ENCODE results near the gene PRMT7. TPM values are rescaled to one million over a fixed set of nuclear protein-coding genes. Genes with fewer than 3 reads are reported as not detected.
"Not testable (repeated sequence)": the region's sequence is repeated elsewhere in the genome, so short reads cannot be mapped to it uniquely, and the experiment has no call there.

The PRMT7 gene
- polyA plus RNA-seq, 1 donor: 39.9 TPM

DNA sequence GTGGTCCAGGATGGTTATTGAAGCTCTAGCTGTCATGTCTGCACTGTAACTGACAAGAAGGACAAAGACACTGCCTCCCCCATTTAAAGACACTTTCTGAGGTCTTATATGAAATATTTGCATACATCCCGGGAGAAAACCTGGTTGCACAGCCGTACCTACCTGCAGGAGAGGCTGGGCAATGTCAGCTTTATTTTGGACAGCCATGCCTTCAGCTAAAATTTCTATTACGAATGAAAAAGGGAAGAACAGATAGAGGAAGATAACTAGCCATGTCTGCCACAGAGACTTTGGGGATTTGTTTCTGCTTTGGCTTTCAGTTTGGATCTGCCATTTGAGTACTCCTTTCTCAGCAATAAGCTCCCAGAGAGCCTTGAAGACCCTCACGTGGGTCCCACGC is 27.5 kb upstream of the PRMT7 start:
- no peak for DNase-seq (ENCODE audit: low read depth)

DNA sequence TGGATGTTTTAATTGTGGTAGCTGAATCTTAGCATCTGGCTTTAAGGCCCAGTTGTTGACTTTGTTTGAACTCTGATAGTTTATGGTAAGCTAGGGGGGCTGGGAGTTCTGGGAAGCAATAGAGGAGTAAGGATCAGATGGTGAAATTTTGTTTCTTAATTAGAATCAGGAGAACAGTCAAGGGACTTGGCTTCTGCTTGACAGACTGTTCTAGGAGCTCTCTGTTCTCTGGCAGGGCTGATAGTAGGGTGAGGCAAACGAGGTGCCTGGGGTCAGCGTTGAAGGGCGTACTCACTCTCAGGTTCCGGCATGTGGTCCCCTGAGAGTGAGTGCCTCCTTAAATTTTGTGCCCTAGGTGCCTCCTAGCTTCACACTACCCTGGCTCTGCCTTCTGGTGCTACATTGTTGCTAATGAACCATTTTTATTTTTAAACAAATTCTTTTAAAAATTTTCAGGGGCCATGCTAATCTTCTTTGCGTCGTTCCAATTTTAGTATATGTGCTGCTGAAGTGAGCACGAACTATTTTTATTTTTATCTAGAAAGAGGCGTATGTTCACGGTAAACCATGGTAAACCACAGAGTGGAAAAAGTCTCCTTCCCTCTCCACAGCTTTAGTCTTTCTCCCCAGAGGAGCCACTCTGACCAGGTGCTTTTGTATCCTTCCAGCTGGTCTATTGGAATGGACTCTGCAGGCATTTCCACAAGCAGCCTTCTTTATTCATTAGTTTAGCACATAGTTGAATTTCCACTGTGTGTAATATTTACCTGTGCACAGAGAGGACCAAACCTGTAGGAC is 26.8 kb upstream of the PRMT7 start:
- no peak for DNase-seq (ENCODE audit: low read depth)

DNA sequence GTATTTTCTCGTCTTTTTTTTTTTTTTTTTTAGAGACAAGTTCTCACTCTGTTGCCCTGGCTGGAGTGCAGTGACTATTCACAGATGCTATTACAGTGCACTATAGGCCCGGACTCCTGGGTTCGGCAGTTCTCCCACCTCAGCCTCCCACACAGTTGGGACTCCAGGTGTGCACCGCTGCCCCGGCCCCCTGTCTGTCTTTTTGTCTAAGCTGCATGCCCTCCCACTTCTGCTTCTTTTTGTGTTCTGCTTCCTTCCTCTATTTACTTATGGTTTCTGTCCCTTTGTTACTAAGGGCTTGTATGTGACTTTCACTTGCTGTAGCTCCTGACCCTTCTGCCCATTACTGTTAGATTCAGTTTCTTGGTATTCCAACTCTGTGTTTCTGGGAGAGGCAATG is 26.0 kb upstream of the PRMT7 start:
- no peak for DNase-seq (ENCODE audit: low read depth)

DNA sequence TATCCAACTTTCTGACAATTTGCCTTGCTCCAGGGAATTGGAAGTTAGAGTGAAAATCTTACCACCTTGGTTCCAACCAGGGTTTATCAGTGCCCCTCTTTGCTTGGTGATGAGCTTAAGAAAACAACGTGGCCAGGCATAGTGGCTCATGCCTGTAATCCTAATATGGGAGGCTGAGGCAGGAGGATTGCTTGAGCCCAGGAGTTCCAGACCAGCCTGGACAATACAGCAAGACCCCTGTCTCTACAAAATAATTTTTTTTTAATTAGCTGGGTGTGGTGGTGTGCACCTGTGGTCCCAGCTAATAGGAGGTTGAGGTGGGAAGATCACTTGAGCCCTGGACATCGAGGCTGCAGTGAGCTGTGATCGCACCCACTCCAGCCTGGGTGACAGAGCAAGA is 25.1 kb upstream of the PRMT7 start:
- DNase-seq (ENCODE audit: low read depth): no peak

DNA sequence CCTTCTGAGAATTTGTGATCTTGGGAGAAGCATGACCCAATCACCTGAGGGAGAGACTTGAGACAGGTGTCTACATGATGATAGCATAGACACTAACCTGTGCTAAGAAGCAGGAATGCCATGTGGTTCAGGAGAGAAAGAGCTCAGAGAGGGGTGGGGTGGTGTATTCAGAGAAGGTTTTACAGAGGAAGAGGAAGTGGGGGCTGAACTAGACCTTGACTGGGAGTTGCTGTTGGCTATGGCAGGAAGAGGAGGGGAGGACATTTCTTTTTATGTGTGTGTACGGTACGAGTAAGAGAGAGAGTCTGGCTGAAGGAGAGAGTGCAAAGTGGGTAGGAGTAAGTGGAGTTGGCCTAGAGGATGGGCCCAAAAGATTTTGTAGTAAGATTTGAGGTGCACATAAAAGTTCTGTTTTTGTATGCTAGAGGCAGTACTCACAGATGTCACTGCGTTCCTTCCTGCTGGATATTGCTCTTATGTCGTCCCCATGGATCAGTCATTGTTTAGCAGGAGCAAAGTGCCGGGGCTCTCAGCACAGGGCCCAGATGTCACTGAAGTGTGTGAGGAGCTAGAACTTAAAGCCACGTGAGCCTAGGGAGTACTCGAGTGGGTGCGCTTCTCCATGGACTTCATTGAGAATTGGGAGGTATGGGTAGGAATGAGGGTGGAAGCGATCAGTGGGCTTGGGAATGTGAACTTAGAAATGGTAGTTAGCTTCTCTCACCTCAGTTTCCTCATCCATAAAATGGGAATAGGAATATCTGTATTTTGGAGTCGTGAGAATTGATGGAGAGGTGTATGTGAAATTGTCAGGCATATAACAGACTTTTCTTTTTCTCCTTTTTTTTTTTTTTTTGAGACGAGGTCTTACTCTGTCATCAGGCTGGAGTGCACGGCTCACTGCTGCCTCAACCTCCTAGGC is 24.4 kb upstream of the PRMT7 start:
- DNase-seq (ENCODE audit: low read depth): no peak

DNA sequence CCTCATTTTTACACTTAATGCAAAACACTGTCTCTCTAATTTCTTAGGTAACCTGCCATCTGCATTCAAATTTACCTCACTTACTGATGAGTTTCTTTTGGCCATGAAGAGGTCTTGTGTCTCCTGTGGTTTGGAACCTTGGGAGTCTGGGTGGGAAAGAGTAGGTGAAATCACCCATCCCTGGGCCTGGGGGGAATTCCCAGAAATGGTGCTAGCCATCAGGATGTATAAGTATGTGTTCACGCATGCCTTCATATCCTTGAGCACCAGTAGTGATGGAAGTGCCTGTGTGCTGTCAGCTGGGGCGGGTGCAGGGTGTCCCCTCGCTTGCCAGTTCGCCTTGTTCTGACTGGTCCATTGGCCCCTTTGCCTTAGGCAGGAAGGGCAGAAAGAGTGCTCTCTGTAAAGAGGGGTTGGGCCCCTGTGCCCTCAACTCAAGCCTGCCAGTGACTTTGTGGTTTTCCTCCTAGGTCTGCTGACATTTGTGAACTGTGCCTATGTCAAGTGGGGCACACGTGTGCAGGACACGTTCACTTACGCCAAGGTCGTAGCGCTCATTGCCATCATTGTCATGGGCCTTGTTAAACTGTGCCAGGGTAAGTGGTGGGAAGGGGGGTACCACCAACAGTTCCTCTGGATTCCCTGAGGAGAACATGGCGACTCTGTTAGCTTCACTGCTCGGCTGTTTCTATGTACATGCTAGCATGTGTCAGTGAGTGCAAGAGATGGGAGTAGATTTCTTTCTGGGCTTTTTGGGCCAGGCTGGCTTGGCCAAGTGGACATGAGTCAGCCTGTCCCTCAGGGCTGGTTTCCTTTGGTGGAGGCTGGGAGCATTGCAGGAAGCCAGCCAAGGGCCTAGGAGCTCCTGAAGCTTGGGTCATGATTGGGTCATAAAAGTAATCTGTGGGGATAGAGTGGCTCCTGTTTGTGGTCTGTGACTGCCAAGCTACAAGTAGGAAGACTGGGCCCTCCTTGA is 23.3 kb upstream of the PRMT7 start:
- DNase-seq (ENCODE audit: low read depth): no peak

DNA sequence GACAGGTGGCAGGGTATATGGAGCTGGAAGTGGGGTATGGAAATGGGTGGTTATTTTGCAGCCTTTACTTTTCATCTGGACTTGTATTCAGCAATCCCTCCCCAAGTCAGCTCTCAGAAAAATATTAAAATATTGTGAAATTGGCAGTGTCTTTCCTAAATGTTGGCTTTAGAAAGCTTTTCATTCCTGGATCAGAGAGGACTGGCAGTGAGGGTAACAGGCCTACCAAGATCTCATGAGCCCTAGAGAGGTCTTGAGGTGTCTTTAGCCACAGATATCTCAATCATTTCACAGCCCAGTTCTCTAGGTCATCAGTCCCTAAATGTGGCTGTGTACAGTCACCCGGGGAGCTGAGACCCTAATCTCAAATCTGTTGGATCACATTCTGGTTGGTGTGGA is 22.6 kb upstream of the PRMT7 start:
- DNase-seq (ENCODE audit: low read depth): no peak

DNA sequence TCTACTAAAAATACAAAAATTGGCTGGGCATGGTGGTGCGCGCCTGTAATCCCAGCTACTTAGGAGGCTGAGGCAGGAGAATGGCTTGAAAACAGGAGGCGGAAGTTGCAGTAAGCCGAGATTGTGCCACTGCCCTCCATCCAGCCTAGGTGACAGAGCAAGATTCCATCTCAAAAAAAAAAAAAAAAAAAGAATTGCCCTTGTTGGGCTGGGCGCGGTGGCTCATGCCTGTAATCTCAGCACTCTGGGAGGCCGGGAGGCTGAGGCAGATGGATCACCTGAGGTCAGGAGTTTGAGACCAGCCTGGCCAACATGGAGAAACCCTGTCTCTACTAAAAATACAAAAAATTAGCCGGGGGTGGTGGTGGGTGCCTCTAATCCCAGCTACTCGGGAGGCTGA is 22.0 kb upstream of the PRMT7 start:
- DNase-seq (ENCODE audit: low read depth): not testable (repeated sequence)

DNA sequence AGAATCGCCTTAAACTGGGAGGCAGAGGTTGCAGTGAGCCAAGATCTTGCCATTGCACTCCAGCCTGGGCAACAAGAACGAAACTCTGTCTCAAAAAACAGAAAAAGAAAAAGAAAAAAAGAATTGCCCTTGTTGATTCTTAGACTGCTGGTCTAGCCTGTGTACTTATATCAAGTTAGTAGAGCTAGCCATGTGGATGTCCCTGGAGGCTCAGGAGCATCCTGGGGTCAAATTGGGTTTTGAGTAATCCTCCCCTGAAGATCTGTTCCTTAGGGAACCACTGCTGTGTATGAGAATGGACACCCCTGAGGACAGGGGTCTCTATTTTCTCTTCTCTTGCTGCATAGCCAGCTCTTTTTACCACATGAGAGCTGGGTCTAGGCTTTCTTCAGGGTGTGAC is 21.6 kb upstream of the PRMT7 start:
- DNase-seq (ENCODE audit: low read depth): no peak

DNA sequence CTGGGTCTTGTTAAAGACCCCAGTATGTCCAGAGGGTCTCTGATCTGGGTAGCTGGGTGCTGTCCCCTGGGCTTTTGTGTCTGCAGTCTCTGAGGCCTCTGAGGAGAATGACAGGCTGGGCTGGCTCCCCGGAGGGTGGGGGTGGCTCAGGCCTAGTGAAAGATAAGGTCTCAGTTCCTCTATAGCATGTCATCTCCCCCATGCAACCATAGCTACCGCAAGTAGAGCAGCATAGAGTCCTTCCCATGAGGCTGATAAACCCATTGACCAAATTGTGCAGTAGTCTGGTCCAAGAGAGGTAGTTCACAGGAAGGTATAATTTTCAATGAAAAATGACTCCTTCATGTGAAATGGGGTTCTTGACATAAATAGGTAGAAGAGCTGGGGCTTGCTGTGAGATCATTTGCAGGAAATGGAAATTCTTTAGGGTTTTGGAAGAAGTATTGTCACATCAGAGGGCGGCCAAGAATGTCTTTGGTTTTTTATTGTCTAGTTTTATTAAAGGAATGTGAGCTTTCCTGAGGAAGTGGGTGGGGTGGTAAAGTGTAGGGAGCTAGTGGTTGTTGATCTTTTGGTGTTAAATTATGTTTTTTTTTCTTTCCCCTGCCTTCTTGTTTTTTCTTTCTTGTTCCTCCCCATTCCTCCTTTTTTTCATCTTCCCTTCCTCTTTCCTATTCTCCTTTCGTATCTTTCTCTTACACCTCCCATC is 21.0 kb upstream of the PRMT7 start:
- DNase-seq (ENCODE audit: low read depth): no peak

DNA sequence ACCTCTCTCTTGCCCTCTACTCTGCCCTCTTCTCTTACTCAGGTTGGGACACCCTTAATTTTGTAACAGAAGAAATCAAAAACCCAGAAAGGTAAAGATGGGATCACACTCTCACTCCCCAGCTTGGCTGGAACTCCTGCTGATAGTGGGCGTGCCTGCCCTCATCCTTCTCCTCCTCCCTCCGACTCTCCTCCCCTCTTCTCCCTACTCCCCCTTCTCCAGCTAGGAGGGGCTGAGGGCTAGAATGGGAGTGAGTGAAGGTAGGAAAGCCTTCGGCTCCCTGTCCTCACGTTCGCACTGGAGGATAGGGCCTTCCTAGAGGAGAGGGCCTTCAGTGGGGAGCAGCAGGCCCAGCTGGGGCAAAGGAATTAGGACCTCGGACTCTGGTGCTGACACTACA is 20.4 kb upstream of the PRMT7 start:
- no peak for DNase-seq (ENCODE audit: low read depth)

DNA sequence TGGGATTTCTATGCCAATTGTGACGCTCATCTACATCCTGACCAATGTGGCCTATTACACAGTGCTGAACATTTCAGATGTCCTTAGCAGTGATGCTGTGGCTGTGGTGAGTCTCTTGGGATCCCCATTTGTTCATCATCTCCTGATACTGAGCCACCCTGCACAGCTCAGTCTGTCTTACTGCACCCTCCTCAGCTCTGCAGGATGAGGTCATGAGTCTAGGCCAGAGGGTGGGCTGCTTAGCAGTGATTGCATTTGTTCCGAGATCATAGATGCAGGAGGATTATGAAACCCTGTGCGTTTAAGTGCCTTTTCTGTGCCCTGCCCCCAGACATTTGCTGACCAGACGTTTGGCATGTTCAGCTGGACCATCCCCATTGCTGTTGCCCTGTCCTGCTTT is 19.6 kb upstream of the PRMT7 start:
- no peak for DNase-seq (ENCODE audit: low read depth)

DNA sequence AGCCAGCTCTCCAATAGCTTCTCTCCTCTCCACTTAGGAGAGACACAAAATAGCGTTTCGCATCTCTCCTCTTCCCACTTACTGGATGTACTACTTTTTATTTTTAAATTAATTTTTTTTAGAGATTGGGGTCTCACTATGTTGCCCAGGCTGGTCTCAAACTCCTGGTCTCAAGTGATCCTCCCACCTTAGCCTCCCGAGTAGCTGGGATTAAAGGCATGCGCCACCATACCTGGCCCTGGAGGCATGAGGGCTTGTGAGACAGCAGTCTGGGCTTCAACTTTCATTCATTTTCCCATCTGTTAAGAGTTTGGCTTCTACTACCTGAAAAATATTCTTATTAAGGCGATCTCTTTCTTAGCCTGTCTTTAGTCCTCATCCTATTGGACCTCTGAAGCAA is 18.4 kb upstream of the PRMT7 start:
- DNase-seq (ENCODE audit: low read depth): no peak

DNA sequence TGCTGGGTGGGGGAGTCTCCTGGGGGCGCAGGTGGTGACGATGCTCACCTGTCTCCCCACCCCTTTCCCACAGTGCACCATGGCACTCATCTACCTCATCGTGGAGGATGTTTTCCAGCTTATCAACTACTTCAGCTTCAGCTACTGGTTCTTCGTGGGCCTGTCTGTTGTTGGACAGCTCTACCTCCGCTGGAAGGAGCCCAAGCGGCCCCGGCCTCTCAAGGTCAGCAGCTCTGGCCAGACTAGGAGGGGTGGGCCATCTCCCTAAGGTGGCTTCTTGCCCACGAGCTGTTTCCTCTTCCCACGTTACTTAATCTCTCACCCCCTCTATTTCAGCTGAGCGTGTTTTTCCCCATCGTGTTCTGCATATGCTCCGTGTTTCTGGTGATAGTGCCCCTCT is 14.5 kb upstream of the PRMT7 start:
- DNase-seq (ENCODE audit: low read depth): no peak

DNA sequence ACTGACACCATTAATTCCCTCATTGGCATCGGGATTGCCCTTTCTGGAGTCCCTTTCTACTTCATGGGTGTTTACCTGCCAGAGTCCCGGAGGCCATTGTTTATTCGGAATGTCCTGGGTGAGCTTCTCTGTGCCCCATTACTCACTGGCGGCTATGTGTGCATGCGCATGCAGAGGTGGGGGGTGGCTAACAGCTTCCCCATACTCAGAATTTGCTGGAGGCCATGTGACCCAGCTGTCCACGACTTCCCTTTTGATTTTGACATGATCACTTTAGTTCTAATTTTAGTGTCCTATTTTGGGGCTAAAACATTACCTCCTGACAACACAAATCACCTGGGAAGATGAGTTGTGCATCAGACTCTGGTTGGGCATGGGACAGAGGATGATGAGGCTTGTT is 14.1 kb upstream of the PRMT7 start:
- DNase-seq (ENCODE audit: low read depth): no peak

DNA sequence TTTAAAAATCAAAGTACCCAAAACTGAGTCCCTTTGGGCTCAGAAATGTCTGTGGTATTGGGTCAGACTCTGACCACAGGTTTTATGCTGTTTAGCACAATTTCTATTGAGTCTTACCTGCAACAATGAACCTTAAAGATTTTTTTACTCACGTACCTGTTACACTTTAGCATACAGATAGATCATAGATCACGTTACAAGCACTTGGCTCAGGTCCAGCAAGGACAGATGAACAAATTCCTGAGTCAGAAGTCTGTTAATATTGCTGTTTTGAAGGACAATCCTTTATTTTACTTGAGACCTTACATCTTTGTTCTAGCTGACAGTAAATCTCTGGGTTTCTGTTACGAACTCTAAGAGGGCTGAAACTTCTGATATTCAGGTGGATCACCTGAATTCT is 12.9 kb upstream of the PRMT7 start:
- no peak for DNase-seq (ENCODE audit: low read depth)

DNA sequence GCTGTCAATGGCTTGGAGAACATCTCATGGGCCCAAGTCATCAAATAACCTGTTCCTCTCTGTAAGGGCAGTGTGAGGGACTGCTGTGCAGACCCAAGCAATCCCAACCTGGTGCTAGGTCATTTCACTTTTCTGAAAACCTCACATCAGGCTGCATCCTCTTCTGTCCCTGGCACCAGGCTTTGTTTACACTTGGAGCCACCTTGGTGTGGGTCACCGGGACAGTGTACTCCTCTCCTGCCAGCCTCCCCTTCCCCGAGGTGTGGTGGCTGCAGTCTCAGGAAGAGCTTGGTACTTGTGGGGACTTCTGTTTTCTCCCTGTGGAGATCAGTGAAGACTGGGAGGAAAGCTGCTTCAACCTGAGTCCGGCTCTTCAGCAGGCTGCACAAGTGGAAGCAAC is 12.5 kb upstream of the PRMT7 start:
- no peak for DNase-seq (ENCODE audit: low read depth)

DNA sequence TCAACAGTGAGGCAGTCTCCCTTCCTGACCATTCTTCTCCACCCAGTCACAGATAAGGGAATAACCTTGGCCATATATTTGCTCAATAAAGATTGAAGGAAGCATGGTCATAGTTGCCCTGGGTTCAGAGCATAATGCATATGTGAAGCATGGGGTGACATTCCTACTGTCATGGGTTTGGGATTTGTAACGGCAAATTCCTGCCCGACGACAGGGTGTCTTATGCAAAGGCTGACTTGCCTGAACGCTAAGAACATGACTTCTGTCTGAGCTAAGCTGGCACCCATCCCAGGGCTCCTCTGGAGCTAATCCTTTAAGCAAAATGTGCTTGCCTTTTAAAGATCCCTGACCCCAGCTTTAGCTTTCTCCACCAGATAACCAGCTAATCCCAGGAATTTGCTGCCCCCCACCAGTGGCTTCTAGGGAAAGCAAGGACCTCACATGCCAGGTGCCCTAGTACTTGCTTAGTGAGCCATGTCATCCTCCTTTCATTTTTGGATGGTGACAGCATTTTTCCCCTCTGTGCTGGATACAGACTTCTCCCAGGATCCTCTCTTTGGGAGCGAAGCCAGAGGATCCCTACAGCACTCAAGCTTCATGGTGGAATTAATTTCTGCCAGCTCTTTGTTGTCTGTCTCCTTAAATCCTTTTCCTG is 11.8 kb upstream of the PRMT7 start:
- DNase-seq (ENCODE audit: low read depth): no peak

DNA sequence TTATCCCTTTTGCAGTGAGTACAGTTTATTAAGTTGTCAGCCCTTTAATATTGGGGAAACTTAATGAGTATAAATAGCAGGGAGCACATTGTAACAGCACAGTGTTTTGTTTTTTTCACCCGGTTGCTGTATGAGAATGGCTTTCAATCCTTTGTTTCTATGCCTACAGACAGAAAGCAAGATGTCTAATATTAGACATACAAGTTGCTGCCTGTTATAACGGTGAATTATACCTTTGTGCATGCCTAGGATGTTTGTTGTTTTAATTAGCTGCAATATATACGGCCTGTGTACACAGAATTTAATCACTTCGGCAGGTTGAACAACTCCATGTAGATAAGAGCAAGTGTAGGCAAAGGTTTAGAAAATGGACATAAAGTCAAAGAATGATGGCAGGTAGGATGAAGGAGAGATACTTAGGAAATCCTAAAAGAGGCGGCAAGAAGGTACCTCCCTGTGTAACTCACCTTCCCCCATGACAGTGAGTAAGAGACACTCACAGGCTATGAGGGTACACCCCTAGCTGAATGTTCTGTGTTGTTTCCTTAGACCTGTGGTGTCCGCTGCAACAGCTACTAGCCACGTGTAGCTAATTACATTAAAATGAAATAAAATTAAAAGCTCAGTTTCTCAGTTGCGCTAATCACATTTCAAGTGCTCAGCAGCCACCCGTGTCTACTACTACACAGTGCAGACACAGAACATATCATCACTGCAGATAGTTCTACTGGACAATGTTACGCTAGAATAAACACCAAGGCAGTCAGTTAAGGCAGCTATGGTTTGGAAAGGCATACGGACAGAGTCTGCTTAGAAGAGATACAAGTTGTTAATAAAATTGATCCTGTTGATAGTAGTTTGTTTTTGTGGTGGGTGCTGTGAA is 11.0 kb upstream of the PRMT7 start:
- DNase-seq (ENCODE audit: low read depth): no peak
